SJSA1 (cell line): ENCODE data around the gene ECHS1. TPM values are rescaled to one million over a fixed set of nuclear protein-coding genes. Genes with fewer than 3 reads are reported as not detected.
A peak's percentile ranks its signal among the peaks of the same experiment; 100 is the strongest.

Source experiments
- DNase-seq, 2 experiments: peaks; one replicate each; pipeline ENCODE4 v3.0.0-alpha.2; 2015 to 2020; ENCODE audit warnings: low spot score in 2 of 2, low read depth in 1 of 2
- H3K27ac ChIP-seq: fragments of 250-450 bp; sonication (Bioruptor Pico); 2 replicates; pipeline ENCODE4 v1.5.1; 2020; ENCODE audit warnings: mild to moderate bottlenecking, moderate library complexity
- H3K27me3 ChIP-seq: fragments of 250-450 bp; sonication (Bioruptor Pico); replicated peaks from 2 replicates; pipeline ENCODE4 v1.5.1; 2020; ENCODE audit warnings: mild to moderate bottlenecking, moderate library complexity
- H3K36me3 ChIP-seq: fragments of 250-450 bp; sonication (Bioruptor Pico); 2 replicates; pipeline ENCODE4 v1.5.1; 2020; ENCODE audit warnings: mild to moderate bottlenecking
- H3K4me1 ChIP-seq: fragments of 250-450 bp; sonication (Bioruptor Pico); replicated peaks from 2 replicates; pipeline ENCODE4 v1.6.1; 2021; ENCODE audit warnings: mild to moderate bottlenecking
- H3K4me3 ChIP-seq: fragments of 250-450 bp; sonication (Bioruptor Pico); 2 replicates; pipeline ENCODE4 v1.5.1; 2020; ENCODE audit warnings: mild to moderate bottlenecking
- H3K9me3 ChIP-seq: fragments of 250-450 bp; sonication (Bioruptor Pico); replicated peaks from 2 replicates; pipeline ENCODE4 v1.5.1; 2020; ENCODE audit warnings: mild to moderate bottlenecking
- total RNA-seq: library from RNA; depleted of rRNA; stranded (reverse); fragments of >200 nt; shearing (Covaris generic); gene quantifications from 2 replicates; pipeline ENCODE4 v1.2.3, GENCODE V29; 2014

Gene ECHS1
- total RNA-seq, 1 experiment from 2014 or later = 106 TPM

DNA sequence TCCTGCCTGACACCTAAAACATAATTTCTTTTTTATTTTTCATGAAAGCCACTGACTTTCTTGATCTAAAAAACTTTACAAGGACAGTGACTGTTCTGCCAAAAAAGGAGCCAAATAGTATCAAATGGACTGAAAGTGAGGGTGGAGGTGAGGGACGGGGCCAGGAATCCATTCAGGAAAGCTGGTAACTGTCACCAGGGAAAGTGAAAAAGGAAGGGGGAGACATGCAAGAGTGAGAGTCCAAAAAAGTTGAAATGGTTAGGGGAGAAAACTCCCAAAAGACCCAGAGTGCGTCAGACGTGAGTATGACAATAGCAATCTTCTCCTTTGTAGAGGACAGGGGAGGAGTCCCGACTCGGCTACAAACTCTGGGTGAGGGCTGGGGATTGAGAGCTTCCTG is 28.9 kb downstream of the ECHS1 start:
- no peak overlapping the region for H3K27ac ChIP-seq
- H3K9me3 ChIP-seq = peaks cover 3% of the 10 kb centered on the region; the same call in 1 of the 2 replicates
- no peak overlapping the region for H3K4me3 ChIP-seq
- peaks cover 48% of the 10 kb centered on the region for H3K27me3 ChIP-seq
- no peaks in the 10 kb centered on the region for H3K36me3 ChIP-seq
- DNase-seq = no peak
- 0 out of 2 replicates have a peak, but pooled peaks cover 4% of the 10 kb centered on the region for H3K4me1 ChIP-seq

GRCh38 chr10:133343558-133343957 is 29.6 kb downstream of the ECHS1 start:
- peaks cover 3% of the 10 kb centered on the region; the same call in 1 of the 2 replicates for H3K9me3 ChIP-seq
- H3K27ac ChIP-seq = no peak overlapping the region
- H3K27me3 ChIP-seq = peaks cover 48% of the 10 kb centered on the region
- 0 out of 2 replicates have a peak, but pooled peaks cover 4% of the 10 kb centered on the region for H3K4me1 ChIP-seq
- no peak for DNase-seq
- H3K4me3 ChIP-seq = no peak overlapping the region
- H3K36me3 ChIP-seq = no peaks in the 10 kb centered on the region

GRCh38 chr10:133342942-133343341 is 30.2 kb downstream of the ECHS1 start:
- H3K27ac ChIP-seq = no peak overlapping the region
- peaks cover 6% of the 10 kb centered on the region; the same call in 1 of the 2 replicates for H3K9me3 ChIP-seq
- H3K4me1 ChIP-seq = 0 out of 2 replicates have a peak, but pooled peaks cover 4% of the 10 kb centered on the region
- H3K4me3 ChIP-seq = no peak overlapping the region
- H3K27me3 ChIP-seq = peaks cover 48% of the 10 kb centered on the region
- DNase-seq = no peak
- H3K36me3 ChIP-seq = no peaks in the 10 kb centered on the region

DNA sequence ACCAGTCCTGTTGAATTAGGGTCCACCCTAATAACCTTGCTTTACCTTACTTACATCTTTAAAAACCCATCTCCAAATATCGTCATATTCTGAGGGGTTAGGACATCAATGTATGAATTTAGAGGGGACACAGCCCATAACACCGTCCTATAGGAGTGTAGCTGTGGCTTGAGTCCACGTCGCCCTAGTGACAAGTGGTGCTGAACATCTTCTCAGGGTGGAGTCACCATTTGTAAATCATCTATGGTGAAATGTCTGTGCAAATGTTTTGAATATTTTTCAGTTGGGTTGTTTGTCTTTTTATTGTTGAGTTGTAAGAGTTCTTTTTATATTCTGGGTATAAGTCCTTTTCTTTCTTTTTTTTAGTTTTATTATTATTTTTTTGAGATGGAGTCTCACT is 31.2 kb downstream of the ECHS1 start:
- no peak for DNase-seq
- H3K4me1 ChIP-seq = 0 out of 2 replicates have a peak, but pooled peaks cover 4% of the 10 kb centered on the region
- no peaks in the 10 kb centered on the region for H3K36me3 ChIP-seq
- H3K9me3 ChIP-seq = peaks cover 6% of the 10 kb centered on the region; the same call in 1 of the 2 replicates
- H3K27me3 ChIP-seq = peaks cover 56% of the 10 kb centered on the region
- no peak overlapping the region for H3K4me3 ChIP-seq
- no peak overlapping the region for H3K27ac ChIP-seq

DNA sequence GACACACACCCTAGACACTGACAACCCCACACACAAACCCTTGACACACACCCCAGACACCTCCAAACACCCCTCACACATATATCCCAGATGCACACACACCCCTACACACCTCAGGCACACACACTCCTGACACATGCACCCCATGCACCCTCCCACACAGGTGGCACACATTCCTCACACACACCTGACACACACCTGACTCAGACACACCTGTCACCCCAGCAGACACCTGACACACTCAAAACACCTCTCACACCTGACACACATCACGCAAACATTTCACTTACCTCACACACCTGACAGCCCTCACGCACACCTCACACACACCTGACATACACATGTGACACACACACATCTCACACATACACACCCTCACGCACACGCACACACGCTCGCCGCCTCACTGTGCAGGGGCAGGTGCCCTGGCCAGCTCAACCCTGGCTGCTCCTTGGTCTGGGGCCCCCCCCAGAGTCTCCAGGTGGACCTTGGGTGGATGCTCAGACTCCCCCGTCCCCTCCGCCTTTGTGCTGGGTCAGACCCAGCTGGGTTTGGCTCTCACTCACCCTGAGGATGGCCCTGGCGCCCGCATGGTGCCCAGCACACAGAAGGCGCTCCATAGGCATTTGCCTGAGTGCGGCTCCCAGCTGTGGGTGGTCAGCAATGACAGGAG is 33.3 kb downstream of the ECHS1 start:
- Histone ChIP-seq H3K27me3 (peaks cover 63% of the 10 kb centered on the region), H3K27ac (no peak overlapping the region), H3K9me3 (peaks cover 6% of the 10 kb centered on the region; the same call in 1 of the 2 replicates), H3K4me3 (no peak overlapping the region), H3K4me1 (peaks cover 13% of the 10 kb centered on the region), H3K36me3 (no peaks in the 10 kb centered on the region)
- no peak for DNase-seq

GRCh38 chr10:133338080-133339071 is 34.8 kb downstream of the ECHS1 start:
- no peak overlapping the region for H3K27ac ChIP-seq
- peaks cover 6% of the 10 kb centered on the region; the same call in 1 of the 2 replicates for H3K9me3 ChIP-seq
- DNase-seq = no peak
- no peaks in the 10 kb centered on the region for H3K36me3 ChIP-seq
- H3K4me1 ChIP-seq = peaks cover 15% of the 10 kb centered on the region
- H3K27me3 ChIP-seq = peaks cover 67% of the 10 kb centered on the region
- H3K4me3 ChIP-seq = no peak overlapping the region

DNA sequence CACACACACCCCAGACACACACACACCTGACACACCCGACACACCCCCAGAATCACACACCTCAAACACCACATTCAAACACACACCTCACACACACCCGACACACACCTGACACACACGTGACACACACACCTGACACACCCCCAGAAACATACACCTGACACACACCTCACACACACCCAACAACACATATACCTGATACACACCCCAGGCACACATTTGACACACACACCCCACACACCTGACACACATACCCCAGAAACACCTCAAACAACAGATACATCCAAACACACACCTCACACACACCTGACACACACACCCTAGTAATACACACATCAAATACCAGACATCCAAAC is 35.8 kb downstream of the ECHS1 start:
- H3K4me3 ChIP-seq = no peak overlapping the region
- peaks cover 15% of the 10 kb centered on the region for H3K4me1 ChIP-seq
- peaks cover 6% of the 10 kb centered on the region; the same call in 1 of the 2 replicates for H3K9me3 ChIP-seq
- DNase-seq = no peak
- H3K36me3 ChIP-seq = no peaks in the 10 kb centered on the region
- H3K27ac ChIP-seq = no peak overlapping the region
- H3K27me3 ChIP-seq = peaks cover 65% of the 10 kb centered on the region

DNA sequence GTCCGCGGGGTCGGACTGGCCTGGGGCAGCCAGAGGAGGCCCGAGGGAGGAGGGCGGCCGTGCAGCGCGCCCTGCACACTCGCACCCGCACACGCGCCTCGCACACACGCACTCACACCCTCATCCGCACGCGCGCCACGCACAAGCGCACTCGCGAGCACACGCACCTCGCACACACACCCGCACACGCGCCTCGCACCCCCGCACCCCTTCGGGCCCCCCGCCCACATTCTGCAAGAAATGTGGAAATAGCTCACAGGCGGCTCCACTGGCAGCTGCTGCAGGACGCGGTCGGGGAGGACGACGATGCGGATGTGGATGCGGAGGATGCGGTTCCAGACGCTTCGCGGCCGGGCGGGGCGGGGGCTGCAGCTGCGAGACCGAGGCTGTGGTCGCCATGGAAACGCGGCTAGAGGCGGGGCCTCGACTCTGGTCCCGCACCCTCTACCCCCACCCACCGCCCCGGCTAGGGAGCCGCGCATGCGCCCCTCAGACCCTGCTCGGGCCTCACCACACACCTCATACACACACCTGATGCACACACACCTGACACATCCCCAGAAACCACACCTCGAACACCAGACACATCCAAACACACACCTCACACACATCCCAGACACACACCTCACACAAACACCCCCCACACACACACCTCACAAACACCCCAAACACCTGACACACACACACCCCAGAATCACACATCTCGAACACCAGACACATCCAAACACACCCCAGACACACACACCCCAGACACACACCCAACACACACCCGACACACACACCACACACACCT is 36.4 kb downstream of the ECHS1 start, which contains the start of gene CALY:
TSS of gene CALY (minus strand) at position 320 of the 793 bp plus-strand sequence. CDS start 7,907 bp downstream, outside the sequence.
- no peak for DNase-seq
- Histone ChIP-seq H3K27me3 (peaks cover 65% of the 10 kb centered on the region), H3K4me3 (no peak within 1 kb of the TSS), H3K4me1 (peaks cover 15% of the 10 kb centered on the region), H3K36me3 (no peaks in the 10 kb centered on the region), H3K27ac (no peak within 1 kb of the TSS), H3K9me3 (peaks cover 6% of the 10 kb centered on the region; the same call in 1 of the 2 replicates)

GRCh38 chr10:133336118-133336576 is 37.0 kb downstream of the ECHS1 start:
- DNase-seq = no peak
- H3K9me3 ChIP-seq = peaks cover 6% of the 10 kb centered on the region; the same call in 1 of the 2 replicates
- peaks cover 65% of the 10 kb centered on the region for H3K27me3 ChIP-seq

DNA sequence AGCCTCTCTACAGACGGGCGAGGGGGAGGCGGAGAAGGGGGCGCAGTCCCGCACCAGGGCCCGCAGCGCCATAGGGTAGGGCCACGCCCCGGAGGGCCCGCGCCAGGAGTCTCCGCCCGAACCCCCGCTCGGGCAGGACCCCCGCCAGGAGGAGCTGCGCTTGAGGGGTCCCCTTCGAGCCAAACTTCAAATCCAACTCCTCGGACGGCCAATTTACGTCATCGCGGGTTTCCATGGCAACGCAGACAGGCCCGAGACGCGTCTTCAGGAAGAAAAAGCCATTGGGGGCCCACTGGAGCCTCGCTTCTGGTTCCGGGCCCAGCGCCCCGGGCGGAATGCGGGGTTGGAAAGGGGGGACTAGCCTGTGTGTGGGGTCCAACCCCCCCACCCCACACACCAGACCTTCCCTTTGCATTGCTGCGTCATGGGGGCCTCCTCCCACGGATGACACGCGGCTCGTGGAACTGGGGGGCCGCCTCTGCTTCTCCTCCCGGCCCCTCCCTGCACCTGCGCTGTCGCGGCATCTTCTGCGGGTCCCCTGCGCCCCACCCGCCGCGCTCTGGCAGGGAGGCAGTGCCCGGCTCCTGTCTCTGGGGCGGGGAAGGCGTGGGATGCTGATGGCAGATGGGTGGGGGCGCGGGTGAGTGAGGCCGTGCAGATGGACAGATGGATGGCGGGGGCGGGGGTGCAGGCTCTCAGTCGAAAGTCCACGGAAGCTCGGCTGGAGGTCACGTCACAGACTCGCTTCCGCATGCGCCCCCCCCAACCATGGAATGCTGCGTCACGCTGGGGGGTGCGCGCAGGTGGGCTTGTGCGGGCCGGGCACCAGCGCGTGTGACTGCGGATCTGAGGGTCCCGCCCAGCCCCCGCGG is 37.7 kb downstream of the ECHS1 start:
- peak overlapping the region; percentile 10; the same call in 1 of the 2 replicates for H3K4me3 ChIP-seq
- H3K4me1 ChIP-seq = peaks cover 15% of the 10 kb centered on the region
- no peaks in the 10 kb centered on the region for H3K36me3 ChIP-seq
- peaks cover 63% of the 10 kb centered on the region for H3K27me3 ChIP-seq
- H3K9me3 ChIP-seq = 0 out of 2 replicates have a peak, but pooled peaks cover 3% of the 10 kb centered on the region
- no peak for DNase-seq
- H3K27ac ChIP-seq = no peak overlapping the region

More at GRCh38 chr10:133336118-133336576, 37.0 kb downstream of the ECHS1 start:
- Histone ChIP-seq H3K27ac (no peak overlapping the region), H3K4me1 (peaks cover 15% of the 10 kb centered on the region), H3K36me3 (no peaks in the 10 kb centered on the region), H3K4me3 (no peak overlapping the region)

DNA sequence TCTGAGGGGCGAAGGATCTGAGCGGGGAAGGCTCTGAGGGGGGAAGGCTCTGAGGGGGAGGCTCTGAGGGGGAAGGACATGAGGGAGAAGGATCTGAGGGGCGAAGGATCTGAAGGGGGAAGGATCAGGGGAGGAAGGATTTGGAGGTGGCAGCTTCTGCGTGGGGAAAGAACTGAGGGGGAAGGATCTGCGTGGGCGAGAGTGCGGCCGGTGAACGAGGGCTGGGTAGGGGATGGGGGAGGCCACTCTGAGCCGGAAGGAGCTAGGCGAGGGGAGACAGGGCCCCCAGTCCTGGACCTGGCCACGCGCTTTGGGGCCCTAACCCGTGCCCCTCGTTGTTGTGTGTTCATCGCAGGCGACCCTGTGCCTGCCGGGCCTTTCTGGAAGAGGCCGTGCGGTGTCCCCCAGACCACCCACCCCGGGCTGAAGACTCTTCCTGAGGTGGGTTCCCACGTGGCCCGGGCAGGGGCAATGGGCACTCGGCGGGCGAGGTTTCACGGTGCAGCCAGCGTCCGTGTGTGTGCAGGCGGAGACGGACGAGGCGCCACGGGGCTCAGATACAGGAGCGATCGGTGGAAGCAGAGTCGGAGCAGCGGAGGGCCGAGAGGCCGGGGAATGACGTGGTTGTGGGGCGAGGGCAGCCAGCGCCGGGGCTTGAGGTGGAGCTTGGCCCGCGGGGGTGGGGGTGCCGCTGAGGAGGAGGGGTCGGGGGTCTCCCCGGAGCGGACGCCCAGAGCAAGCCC is 38.5 kb downstream of the ECHS1 start:
- DNase-seq = no peak
- H3K27me3 ChIP-seq = peaks cover 57% of the 10 kb centered on the region
- peaks cover 14% of the 10 kb centered on the region for H3K4me1 ChIP-seq
- H3K9me3 ChIP-seq = 0 out of 2 replicates have a peak, but pooled peaks cover 3% of the 10 kb centered on the region
- no peak overlapping the region for H3K27ac ChIP-seq
- H3K4me3 ChIP-seq = peak overlapping the region; percentile 10; the same call in 1 of the 2 replicates
- no peaks in the 10 kb centered on the region for H3K36me3 ChIP-seq
